HG03196 (cell line): Measurements from ENCODE around the gene INTS11.
A peak's percentile ranks its signal among the peaks of the same experiment; 100 is the strongest.
"Not testable (repeated sequence)": the region's sequence is repeated elsewhere in the genome, so short reads cannot be mapped to it uniquely, and the experiment has no call there.

ENCODE experiments used
- ATAC-seq: cut with Tn5 transposase; IDR thresholded peaks from one replicate; pipeline ENCODE4 v1.9.1; 2021; ENCODE audit not compliant: unreplicated experiment

Gene INTS11

DNA sequence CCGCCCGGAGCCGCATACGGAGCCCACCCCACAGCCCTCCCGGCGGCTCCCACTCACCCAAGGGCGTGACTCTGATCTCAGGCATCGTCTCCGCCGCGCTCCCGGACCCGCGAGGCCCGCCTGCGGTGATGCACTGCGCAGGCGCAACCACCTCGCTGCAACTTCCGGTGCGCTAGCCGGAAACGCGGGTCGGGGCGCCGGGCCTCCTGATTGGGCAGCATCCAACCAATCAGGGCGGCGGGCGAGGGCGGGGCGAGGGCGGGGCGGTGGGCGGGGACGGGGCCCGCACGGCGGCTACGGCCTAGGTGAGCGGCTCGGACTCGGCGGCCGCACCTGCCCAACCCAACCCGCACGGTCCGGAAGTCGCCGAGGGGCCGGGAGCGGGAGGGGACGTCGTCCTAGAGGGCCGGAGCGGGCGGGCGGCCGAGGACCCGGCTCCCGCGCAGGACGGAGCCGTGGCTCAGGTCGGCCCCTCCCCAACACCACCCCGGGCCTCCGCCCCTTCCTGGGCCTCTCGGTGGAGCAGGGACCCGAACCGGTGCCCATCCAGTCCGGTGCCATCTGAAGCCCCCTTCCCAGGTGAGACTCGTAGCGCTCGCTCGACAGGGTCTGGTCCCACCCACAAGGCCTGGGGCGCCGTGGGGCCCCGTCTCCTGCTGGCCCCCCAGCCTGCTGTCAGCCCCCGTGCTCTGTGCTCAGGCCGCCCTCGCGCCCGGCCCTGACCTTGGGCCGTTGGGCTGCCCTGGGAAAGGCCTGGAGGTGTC is at the start of gene INTS11, which contains the start of gene CPTP:
Gene INTS11 (minus strand): TSS at position 137 of the 764 bp plus-strand sequence. CDS start 52 bp downstream, at position 85.
Gene CPTP (plus strand): TSS at position 279 of the 764 bp plus-strand sequence. CDS start 2,109 bp downstream, outside the sequence.
- ATAC-seq = peak; percentile 64

DNA sequence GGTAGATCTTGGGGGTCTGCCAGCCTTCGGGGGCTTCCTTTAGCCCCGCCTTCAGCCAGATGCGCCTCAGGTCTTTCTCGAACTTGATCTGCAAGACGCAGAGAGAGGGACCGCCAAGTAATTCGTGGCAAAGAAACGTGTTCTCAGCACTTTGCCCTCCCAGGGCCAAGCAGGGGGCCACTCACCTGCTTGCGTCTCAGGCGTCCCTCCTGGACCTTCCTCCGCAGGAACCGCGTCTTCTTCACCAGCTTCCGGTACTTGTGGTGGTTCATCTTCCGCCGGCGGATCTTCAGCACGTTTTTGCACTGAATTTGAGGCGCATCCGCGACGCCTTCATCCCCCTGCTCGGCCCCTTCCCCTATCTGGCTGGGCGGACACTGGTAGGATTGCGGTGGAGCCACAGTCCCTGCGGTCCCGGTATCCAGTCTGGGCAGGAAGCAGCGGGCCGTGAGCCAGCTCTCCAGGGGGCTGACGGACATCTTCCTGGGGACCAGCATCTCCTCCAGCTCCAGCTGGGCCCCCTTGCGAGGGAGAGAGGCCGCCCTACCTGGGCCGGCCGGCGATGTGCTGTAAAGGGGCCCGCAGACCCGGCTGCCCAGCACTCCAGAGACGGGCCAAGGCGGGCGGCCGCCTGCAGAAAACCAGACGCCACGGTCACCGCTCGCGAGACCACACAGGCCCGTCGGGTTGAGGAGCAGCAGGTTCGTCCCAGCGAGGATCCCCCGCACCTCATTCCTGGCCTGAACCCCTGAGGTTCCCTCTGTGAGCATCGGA is 49.5 kb upstream of the INTS11 start:
- no peak for ATAC-seq

DNA sequence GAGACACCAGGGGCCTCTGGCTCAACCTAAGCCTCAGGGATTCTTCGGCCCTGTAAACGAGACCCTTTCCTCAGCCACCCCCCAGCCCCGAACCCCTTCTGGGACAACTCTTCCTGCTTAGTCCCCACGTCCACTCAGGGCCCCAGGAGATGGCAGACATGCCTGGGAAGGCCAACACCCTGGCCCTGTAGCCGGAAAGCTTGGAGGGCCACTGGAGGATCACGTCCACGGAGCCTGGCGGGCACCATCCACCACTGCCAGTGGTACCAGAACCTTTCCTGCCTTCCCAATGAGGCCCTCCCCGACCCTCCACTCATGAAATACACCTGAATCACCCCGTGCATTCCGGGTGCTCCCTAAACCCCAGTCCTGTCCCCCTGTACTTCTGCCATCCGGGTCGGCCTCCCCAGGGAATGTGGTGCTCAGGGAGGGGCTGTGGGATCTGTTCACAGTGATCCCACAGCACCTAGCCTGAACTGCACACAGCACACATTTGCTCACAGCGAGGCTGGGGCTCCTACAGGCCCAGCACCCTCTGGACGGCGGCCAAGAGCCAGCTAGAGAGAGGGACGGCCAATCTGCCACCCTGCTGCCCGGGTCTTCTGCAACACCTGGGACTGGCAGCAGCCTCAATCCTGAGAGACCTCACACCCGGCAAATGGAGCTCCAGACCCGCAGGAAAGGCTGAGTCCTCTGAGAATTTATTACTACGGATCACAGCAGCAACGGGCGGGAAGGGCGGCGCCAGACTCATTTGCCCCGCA is 48.8 kb upstream of the INTS11 start:
- no peak for ATAC-seq

DNA sequence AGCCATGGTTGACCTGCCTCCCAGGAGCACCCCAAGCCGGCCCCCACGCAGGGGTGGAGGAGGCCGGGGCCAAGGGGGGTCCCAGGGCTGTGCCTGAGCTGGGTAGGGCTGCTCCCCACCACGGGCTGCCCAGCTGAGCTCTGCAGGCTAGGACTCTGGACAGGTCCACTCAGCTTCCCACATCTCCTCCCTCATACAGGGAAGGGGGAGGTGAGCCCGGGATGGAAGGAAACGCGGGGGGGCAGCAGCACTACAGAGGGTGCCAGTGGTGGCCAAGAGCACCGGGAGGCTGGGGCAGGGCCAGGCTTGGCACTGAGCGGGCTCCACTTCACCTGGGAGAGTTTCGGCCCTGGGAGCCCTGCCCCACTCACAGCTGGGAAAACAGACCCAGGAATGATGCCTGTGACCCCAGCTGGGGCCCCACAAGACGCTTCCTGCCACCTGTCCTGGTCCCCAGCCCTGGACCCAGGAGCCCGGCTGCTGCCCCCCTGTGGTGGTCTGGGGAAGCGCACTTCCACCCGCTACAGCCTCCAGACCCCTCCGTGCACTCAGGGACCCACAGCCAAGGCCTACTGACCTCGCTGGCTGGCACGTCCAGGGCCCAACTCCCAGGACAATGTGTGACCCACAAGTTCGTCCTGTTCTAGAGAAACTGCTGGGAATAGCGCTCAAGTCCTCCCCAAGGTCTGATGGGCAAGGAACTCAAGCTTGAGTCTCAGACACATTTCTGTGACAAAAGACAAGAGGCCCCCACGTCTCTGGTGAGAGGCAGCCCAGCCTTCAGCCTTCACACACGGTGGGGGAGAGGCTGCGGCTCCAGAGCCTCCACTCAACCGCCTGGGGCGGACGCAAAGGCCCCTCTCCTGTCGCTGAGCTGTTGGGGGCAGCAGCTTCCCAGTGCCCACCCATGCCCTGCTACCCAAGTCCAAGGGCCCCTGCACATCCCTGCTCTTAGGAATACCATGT is 47.6 kb upstream of the INTS11 start:
- ATAC-seq = peak; percentile 35

DNA sequence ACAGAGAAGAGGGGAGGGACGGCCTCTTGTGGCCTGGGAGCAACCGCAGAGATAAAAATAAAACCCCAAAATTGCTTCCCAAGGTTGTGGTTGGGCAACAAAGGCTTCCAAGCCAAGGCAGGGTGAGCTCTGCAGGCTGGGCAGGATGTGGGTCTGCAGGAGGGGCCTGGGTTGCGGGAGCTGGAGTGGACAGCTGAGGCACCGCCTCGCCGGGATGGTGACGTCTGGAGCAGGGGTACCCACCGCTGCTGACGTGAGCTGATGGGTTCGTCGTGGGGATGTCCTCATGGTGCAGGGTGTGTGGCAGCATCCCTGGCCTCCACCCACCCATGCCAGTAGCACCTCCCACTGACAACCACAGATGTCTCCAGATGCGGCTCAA is 46.9 kb upstream of the INTS11 start:
- no peak for ATAC-seq

DNA sequence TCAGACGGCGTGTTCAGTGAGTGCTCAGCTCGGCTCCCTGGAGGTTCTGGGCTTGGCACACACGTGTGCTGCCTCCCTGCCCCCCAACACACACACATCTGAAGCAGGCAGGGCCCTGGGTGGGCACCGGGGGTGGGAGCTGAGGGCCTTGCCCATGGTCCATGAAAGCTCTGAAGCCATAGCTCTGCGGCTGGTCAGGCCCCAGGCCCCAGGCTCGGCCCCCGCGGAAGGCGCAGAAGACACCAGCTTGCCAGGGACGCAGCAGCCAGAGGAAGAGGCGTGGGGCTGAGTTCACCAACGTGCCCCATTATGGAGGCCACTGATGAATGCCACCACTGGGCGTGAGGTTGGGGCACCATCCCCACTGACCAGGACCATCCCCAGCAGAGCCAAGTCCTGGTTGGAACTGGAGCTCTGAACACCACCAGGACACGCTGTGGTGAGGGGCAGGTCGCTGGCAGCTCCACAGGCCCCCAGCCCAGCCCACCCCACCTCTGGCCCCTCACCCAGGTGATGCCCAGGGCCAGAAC is 46.4 kb upstream of the INTS11 start:
- ATAC-seq = no peak

DNA sequence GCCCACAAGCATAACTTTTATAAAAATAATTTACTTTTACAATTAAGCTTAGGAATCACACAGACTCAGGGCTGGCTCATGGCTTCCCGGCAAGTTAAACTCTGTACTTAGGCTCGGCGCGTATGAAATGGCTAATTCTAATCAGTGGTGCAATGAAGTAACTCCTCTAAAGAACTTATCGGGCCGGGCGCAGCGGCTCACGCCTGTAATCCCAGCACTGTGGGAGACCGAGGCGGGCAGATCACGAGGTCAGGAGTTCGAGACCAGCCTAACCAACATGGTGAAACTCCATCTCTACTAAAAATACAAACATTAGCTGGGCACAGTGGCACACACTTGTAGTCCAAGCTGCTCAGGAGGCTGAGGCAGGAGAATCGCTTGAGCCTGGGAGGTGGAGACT is 45.6 kb upstream of the INTS11 start:
- not testable (repeated sequence) for ATAC-seq

DNA sequence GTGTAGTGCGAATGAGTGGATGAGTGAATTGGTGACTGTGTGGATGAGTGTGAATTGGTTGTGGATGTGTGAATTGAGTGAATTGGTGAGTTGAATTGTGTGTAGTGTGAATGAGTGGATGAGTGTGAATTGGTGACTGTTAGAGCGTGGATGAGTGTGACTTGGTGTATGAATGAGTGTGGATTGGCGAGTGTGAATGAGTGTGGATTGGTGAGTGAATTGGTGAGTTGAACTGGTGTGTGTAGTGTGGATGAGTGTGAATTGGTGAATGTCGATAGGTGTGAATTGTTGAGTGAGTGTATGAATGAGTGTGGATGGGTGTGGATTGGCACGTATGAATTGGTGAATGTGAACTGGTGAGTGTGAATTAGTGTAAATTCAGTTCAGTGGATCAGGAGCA is 42.9 kb upstream of the INTS11 start:
- no peak for ATAC-seq

DNA sequence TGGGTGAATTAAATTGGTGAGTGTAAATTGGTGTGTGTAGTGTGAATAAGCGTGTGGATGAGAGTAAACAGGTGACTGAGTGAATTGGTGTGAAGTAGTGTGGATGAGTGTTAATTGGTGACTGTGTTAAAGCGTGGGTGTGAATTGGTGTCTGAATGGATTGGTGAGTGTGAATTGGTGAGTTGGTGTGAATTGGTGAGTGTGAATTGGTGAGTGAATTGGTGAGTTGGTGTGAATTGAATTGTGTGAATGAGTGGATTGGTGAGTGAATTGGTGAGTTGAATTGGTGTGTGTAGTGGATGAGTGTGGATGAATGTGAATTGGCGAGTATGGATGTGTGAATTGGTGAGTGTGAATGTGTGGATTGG is 42.2 kb upstream of the INTS11 start:
- no peak for ATAC-seq

DNA sequence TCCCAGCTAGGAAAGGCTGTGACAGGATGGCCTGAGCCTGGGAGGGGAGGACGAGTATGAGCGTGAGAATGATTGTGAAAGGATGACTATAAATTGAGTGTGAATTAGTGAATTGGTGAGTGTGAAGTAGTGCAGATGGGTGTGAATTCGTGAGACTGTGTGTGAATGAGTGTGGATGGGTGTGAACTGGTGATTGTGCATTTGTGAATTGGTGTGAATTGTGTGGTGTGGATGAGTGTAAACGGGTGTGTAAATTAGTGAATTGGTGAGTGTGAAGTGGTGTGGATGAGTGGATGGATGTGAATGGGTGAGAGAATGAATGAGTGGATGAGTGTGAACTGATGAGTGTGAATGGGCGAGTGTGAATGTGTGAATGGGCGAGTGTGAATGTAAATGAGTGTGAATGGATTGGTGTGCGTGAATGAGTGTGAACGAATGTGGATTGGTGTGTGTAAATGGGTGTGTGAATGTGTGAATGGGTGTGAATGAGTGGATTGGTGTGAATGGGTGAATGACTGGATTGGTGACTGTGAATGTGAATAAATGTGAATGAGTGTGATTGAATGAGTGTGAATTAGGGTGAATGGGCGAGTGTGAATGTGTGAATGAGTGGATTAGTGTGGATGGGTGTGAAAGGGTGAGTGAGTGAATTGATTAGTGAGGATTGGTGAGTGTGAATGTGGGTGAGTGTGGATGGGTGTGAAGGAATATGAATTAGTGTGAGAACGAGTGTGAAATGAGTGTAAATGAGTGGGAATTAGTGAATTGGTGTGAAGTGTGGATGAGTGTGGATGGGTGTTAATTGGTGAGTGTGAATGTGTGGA is 41.6 kb upstream of the INTS11 start:
- no peak for ATAC-seq

DNA sequence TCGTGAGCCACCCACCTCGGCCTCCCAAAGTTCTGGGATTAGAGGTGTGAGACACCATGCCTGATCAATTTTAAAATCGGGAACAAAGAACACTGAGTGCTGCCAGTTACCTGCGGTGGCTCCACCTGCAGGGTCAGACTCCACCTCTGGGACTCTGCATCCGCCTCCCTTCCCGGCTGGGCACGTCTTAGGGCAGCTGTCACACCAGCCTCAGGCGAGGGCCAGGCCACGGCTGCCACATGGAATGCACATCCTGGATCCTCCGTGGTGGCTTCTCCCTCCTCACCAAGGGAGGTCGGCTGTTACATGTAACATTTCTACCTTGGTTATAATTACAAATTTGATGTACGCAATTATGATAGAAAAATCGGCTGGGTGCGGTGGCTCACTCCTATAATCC is 39.8 kb upstream of the INTS11 start:
- ATAC-seq = no peak

DNA sequence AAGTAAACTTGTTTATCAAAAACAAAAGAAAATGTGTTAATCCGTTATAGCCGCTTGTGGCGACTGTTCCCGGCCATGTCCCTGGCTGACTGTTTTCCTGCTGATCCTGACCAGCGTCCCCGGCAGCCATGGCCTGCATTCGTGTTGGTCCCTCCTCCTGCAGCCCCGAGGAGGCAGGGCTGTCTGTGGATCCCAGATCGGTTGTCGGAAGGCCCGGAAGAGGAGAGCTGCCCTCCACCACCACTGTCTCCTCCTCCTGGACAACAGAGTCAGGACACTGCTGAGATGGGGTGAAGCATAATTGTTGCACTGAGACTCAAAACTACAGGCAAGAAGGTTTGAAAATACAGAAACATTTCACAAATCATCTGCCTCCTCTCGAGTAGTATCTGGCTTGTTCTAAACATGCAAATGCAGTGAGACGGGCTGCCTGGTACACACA is 37.5 kb upstream of the INTS11 start:
- ATAC-seq = no peak

DNA sequence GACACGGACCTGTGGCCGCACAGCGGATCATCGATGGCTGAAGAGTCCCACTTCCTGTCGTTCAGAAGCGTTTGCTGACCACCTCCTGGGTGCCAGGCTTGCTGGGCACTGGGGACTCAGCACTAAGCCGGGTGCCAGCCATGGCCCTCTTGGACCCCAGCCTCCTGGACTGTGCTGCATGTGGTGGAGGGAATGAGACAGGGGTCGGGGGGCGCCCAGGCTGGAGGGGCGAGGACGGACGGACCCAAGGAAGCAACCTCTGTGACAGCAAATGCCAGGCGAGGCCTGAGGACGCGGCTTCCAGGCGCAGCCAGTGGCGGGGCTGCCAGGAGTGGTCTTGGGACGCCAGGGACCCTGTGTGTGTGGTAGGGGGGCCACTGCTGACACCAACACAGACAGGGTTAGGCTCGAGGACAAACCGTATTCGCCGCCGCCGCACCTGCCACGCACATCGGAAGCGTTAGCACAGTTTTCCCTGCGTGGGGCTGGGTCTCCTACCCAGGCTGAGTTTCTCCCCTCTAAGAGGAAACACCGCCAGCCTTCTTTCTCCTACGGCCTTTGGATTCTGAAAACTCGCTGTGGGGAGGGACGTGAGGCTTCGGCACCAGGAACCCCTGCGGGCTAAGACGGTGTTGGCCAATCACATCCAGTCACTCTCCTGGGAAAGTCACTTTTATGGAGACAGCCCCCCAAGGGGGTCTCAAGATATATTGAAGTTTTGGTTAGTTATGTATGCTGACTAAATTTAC is 36.9 kb upstream of the INTS11 start:
- ATAC-seq = no peak

DNA sequence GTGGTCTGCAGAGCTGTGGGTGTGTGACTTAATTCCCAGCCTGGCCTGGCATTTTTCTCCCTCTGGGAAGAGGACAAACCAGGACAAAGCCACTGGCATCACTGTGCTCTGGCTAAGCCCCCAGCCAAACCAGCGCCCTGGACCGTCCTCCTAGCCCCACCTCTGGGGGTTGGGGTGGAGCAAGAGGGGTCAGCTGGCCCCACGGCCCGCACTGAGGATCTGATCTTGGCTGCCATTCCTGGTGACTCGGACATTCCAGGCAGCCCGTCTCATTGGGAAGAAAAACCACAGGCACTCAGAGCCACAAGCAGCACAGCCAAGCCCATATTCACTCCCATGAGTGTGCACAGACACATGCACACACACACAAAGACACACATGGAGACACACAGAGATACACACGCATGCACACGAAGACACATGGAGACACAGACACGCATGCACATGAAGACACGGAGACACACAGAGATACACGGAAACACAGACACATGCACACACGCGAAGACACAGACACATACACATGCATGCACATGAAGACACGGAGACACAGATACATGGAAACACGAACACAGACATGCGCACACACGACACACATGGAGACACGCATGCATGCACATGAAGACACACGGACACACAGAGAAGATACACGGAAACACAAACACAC is 36.2 kb upstream of the INTS11 start:
- ATAC-seq = no peak

DNA sequence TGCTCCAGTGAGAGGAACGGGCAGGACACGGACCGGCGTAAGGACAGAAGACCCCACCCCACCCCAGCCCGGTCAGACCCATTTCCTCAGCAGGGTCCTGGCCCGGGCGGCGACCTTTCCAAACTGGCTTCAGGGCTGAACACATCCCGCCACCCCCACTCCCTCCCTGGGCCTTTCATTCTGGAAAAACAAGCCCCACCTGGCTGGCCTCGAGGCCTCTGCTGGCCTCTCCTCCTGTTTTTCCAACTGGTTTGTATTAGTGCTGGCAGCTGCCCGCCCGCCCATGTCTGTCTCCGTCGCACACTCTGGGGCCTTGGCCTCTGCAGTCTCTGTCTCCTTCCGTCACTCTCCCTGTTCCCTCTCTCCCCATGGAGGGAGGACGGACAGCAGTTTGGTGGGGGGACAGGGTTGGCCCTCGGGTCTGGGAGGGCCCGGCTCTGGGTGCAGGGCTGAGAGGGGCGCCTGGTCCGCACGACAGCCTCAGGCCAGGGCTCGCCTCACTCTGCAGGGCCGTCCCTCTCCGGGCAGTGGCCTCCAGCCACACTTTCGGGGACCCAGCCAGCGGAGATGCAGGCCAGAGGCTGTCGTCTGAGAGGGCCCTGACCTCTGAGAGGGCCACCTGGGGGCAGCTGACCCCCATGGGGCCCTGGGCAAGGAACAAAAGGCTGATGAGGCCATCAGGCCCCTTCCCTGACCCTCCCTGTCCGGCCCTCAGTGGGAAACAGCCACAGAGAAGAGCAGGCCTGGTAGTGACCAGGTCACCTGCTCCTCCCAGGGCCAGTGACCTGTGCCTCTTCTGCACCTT is 35.4 kb upstream of the INTS11 start:
- ATAC-seq = no peak

DNA sequence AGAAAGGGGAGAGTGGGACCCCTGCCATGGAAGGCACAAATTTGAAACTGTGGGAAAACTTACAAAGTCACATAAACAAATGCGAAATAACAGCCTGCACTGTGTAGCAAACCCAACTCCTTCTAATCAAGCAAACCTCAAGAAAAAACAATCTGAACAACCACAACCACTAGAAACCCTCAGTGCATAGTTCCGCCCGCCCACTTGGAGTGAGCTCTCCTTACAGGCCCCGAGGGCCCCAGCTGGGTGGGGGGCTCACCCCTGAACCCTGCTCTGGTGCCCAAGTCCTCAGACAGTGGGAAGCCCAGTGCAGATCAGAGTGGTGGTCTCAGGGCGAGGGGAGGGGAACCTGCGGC is 34.8 kb upstream of the INTS11 start:
- ATAC-seq = no peak
